HepG2 (cell line): ENCODE results near the gene DENND2D. TPM values are rescaled to one million over a fixed set of nuclear protein-coding genes. Genes with fewer than 3 reads are reported as not detected.

Source experiments
- ELF4 ChIP-seq: sonication (generic); formaldehyde crosslinking; IDR thresholded peaks from 2 replicates; pipeline ENCODE4 v1.5.0; 2020; ENCODE audit warnings: missing genetic modification reagents, mild to moderate bottlenecking, moderate library complexity, borderline replicate concordance
- ESRRA ChIP-seq: sonication (generic); formaldehyde crosslinking; IDR thresholded peaks from 2 replicates; pipeline ENCODE4 v1.5.1; 2020; ENCODE audit warnings: mild to moderate bottlenecking, low read depth, missing genetic modification reagents
- EZH2 ChIP-seq: conservative IDR thresholded peaks from 2 replicates; pipeline ENCODE4 v1.6.1; 2012; ENCODE audit warnings: mild to moderate bottlenecking, low read depth, low read length, moderate library complexity
- FOXK2 ChIP-seq: fragments of 450-650 bp; IDR thresholded peaks from 2 replicates; pipeline ENCODE4 v1.6.1; 2016
- HBP1 ChIP-seq: IDR thresholded peaks from 2 replicates; pipeline ENCODE4 v1.6.1; 2016; ENCODE audit warnings: low read depth, control low read depth
- HNRNPUL1 ChIP-seq: fragments of 200-400 bp; formaldehyde crosslinking; IDR thresholded peaks from 2 replicates; pipeline ENCODE4 v1.6.1; 2017; ENCODE audit warnings: low read depth, mild to moderate bottlenecking, low read length, moderate library complexity
- KDM5B ChIP-seq: sonication (generic); formaldehyde crosslinking; IDR thresholded peaks from 2 replicates; pipeline ENCODE4 v1.4.0; 2020; ENCODE audit warnings: missing genetic modification reagents, mild to moderate bottlenecking, borderline replicate concordance
- KLF11 ChIP-seq: IDR thresholded peaks from 2 replicates; pipeline ENCODE4 v1.6.1; 2016; ENCODE audit warnings: missing compliant biosample characterization
- MAFG ChIP-seq: sonication (generic); formaldehyde crosslinking; IDR thresholded peaks from 2 replicates; pipeline ENCODE4 v1.5.1; 2020; ENCODE audit warnings: mild to moderate bottlenecking, missing genetic modification reagents
- MTF1 ChIP-seq: sonication (generic); formaldehyde crosslinking; IDR thresholded peaks from 2 replicates; pipeline ENCODE4 v1.5.0; 2020; ENCODE audit warnings: missing genetic modification reagents
- NAIF1 ChIP-seq: sonication (generic); formaldehyde crosslinking; IDR thresholded peaks from 2 replicates; pipeline ENCODE4 v1.5.0; 2020; ENCODE audit warnings: mild to moderate bottlenecking, missing genetic modification reagents, borderline replicate concordance
- NFIC ChIP-seq: IDR thresholded peaks from 2 replicates; pipeline ENCODE4 v1.6.1; 2012; ENCODE audit warnings: mild to moderate bottlenecking, low read length, inconsistent platforms
- POLR2AphosphoS5 ChIP-seq: IDR thresholded peaks from 2 replicates; pipeline ENCODE4 v1.6.1; 2012; ENCODE audit warnings: low read depth, low read length
- RXRA ChIP-seq: sonication (generic); formaldehyde crosslinking; IDR thresholded peaks from 2 replicates; pipeline ENCODE4 v1.5.1; 2020; ENCODE audit warnings: missing genetic modification reagents
- SMAD9 ChIP-seq: sonication (generic); formaldehyde crosslinking; IDR thresholded peaks from 2 replicates; pipeline ENCODE4 v1.5.1; 2020; ENCODE audit warnings: mild to moderate bottlenecking, missing genetic modification reagents
- SMYD3 ChIP-seq: sonication (generic); formaldehyde crosslinking; IDR thresholded peaks from 2 replicates; pipeline ENCODE4 v1.8.1; 2023; ENCODE audit warnings: mild to moderate bottlenecking, missing genetic modification reagents
- THAP9 ChIP-seq: sonication (generic); formaldehyde crosslinking; IDR thresholded peaks from 2 replicates; pipeline ENCODE4; 2020; ENCODE audit warnings: missing genetic modification reagents, mild to moderate bottlenecking, borderline replicate concordance
- TRIM22 ChIP-seq: fragments of 450-650 bp; IDR thresholded peaks from 2 replicates; pipeline ENCODE4 v1.6.1; 2017
- ZNF10 ChIP-seq: sonication (generic); formaldehyde crosslinking; IDR thresholded peaks from 2 replicates; pipeline ENCODE4 v1.4.0; 2020; ENCODE audit warnings: mild to moderate bottlenecking, low read depth, missing genetic modification reagents, borderline replicate concordance
- ZNF280B ChIP-seq: sonication (generic); formaldehyde crosslinking; IDR thresholded peaks from 2 replicates; pipeline ENCODE4 v1.5.0; 2020; ENCODE audit warnings: missing genetic modification reagents, mild to moderate bottlenecking, borderline replicate concordance
- ZNF33A ChIP-seq: sonication (generic); formaldehyde crosslinking; IDR thresholded peaks from 2 replicates; pipeline ENCODE4 v1.5.1; 2020; ENCODE audit warnings: missing genetic modification reagents, mild to moderate bottlenecking, moderate library complexity, borderline replicate concordance
- ZNF547 ChIP-seq: sonication (generic); formaldehyde crosslinking; IDR thresholded peaks from 2 replicates; pipeline ENCODE4 v1.5.1; 2020; ENCODE audit warnings: mild to moderate bottlenecking, missing genetic modification reagents
- ZNF737 ChIP-seq: sonication (generic); formaldehyde crosslinking; IDR thresholded peaks from 2 replicates; pipeline ENCODE4 v1.5.0; 2020; ENCODE audit warnings: missing genetic modification reagents, mild to moderate bottlenecking, borderline replicate concordance
- ZNF792 ChIP-seq: IDR thresholded peaks from 2 replicates; pipeline ENCODE4 v1.6.1; 2016
- polyA plus RNA-seq, 8 experiments: library from polyadenylated mRNA; depleted of rRNA in 3 of 8; stranded (reverse) in 7 of 8; unstranded in 1 of 8; fragments of >200 nt; fragmentation: Illumina TruSeq in 4 of 8; extraction: Trizol in 4 of 8; gene quantifications; 2 replicates each; pipeline versions ENCODE4 v1.2.1 to v1.2.3, GENCODE V29; 2011 to 2016; ENCODE audit warnings: low read depth in 4 of 8, missing spikeins in 1 of 8, mixed read lengths in 1 of 8; ENCODE audit not compliant: insufficient read depth in 1 of 8
- total RNA-seq, 5 experiments: library from RNA; depleted of rRNA; stranded (reverse); fragments of >200 nt; fragmentation: Illumina TruSeq; extraction: Trizol; gene quantifications; 2 replicates each; pipeline ENCODE4 v1.2.3, GENCODE V29; 2016; ENCODE audit warnings: low read depth in 1 of 5

DENND2D gene
- total and polyA plus RNA-seq, 2 of the 13 experiments (the other 11 are each of a cell fraction or from before 2014, with no cell fraction given), result 0.04 TPM; not detected in 1

GRCh38 chr1:111222308-111223125, 22.1 kb upstream of the DENND2D start (continued):
- TF ChIP-seq TRIM22 (no peak), RXRA (CRISPR knock-in tag) (no peak), SMYD3 (no peak), HNRNPUL1 (no peak), ZNF33A (CRISPR knock-in tag) (no peak), ESRRA (CRISPR knock-in tag) (no peak), ELF4 (CRISPR knock-in tag) (no peak), MAFG (CRISPR knock-in tag) (no peak), ZNF737 (CRISPR knock-in tag) (no peak), EZH2 (no peak), MTF1 (CRISPR knock-in tag) (no peak), NAIF1 (no peak), ZNF547 (CRISPR knock-in tag) (no peak), NFIC (no peak), KLF11 (CRISPR knock-in tag) (0 out of 2 replicates have a peak, but pooled peaks have one; percentile 30), FOXK2 (no peak), THAP9 (CRISPR knock-in tag) (peak; percentile 61; the same call in 1 of the 2 replicates), ZNF280B (CRISPR knock-in tag) (no peak), SMAD9 (CRISPR knock-in tag) (no peak), ZNF10 (no peak), KDM5B (CRISPR knock-in tag) (no peak), ZNF792 (no peak; the same call in 1 of the 2 replicates), POLR2AphosphoS5 (no peak), HBP1 (no peak)
